PFSK-1 (cell line): ENCODE measurements around the gene GLIPR1.

ENCODE experiments used
- FOXP2 ChIP-seq: optimal IDR thresholded peaks from 2 replicates; pipeline ENCODE3; 2011; ENCODE audit warnings: borderline replicate concordance, control low read depth, inconsistent platforms; ENCODE audit not compliant: insufficient read depth; ENCODE audit errors: extremely low read length, extremely low read depth
- POLR2AphosphoS5 ChIP-seq: IDR thresholded peaks from 2 replicates; pipeline ENCODE4 v1.6.1; 2012; ENCODE audit warnings: low read depth, mild to moderate bottlenecking, control low read depth, low read length, moderate library complexity
- REST ChIP-seq, 2 experiments: IDR thresholded peaks; 2 replicates each; pipeline versions ENCODE4 v1.6.1 to v1.8.0; 2011 to 2012; ENCODE audit warnings: low read depth in 2 of 2, low read length in 2 of 2, control low read depth in 1 of 2, inconsistent platforms in 1 of 2, mild to moderate bottlenecking in 1 of 2, moderate library complexity in 1 of 2; ENCODE audit not compliant: insufficient read depth in 1 of 2
- SIN3A ChIP-seq: IDR thresholded peaks from 2 replicates; pipeline ENCODE4 v1.6.1; 2012; ENCODE audit warnings: mild to moderate bottlenecking, low read length, moderate library complexity, borderline replicate concordance; ENCODE audit not compliant: insufficient read depth
- TAF1 ChIP-seq: IDR thresholded peaks from 2 replicates; pipeline ENCODE4 v1.6.1; 2012; ENCODE audit warnings: low read length, control low read depth, borderline replicate concordance; ENCODE audit not compliant: insufficient read depth

GRCh38 chr12:75439048-75439447, 41.5 kb upstream of the GLIPR1 start:
- no peak for TF ChIP-seq POLR2AphosphoS5
- TF ChIP-seq SIN3A: no peak
- no peak for TF ChIP-seq TAF1
- no peak for TF ChIP-seq REST (IDR thresholded peaks at IDR 0.05; ENCODE audit: insufficient read depth in 1 of 2, low read depth in 2 of 2, low read length in 2 of 2)
- no peak for TF ChIP-seq FOXP2
